OCI-M1 (cell line): Measurements from ENCODE around the gene CD2AP.
"Not testable (repeated sequence)": the region's sequence is repeated elsewhere in the genome, so short reads cannot be mapped to it uniquely, and the experiment has no call there.

Experiments used
- DNase-seq: peaks from one replicate; lab custom pipeline; 2025; lab: John Stamatoyannopoulos, UW

The CD2AP gene

GRCh38 chr6:47566602-47567001, 89.0 kb downstream of the CD2AP start:
- DNase-seq, result not testable (repeated sequence)

GRCh38 chr6:47567586-47567985, 90.0 kb downstream of the CD2AP start:
- no peak for DNase-seq

- DNase-seq, result no peak
Observed at GRCh38 chr6:47571488-47571887, 93.9 kb downstream of the CD2AP start.

- DNase-seq, result no peak
Observed at GRCh38 chr6:47573109-47573508, 95.5 kb downstream of the CD2AP start.

GRCh38 chr6:47574789-47575188, 97.2 kb downstream of the CD2AP start:
- DNase-seq, result no peak

GRCh38 chr6:47579040-47579439, 101.5 kb downstream of the CD2AP start:
- DNase-seq, result no peak

GRCh38 chr6:47581591-47581990, 104.0 kb downstream of the CD2AP start:
- no peak for DNase-seq

- no peak for DNase-seq
Observed at GRCh38 chr6:47587493-47587892, 109.9 kb downstream of the CD2AP start.

GRCh38 chr6:47592131-47592840, 114.7 kb downstream of the CD2AP start:
- no peak for DNase-seq

- DNase-seq, result no peak
Observed at GRCh38 chr6:47593979-47594378, 116.4 kb downstream of the CD2AP start.

- DNase-seq, result no peak
Observed at GRCh38 chr6:47595785-47596184, 118.2 kb downstream of the CD2AP start.

GRCh38 chr6:47598367-47598766, 120.8 kb downstream of the CD2AP start:
- DNase-seq, result no peak

GRCh38 chr6:47599512-47599911, 121.9 kb downstream of the CD2AP start:
- no peak for DNase-seq

- no peak for DNase-seq
Observed at GRCh38 chr6:47603227-47603626, 125.6 kb downstream of the CD2AP start.

- no peak for DNase-seq
Observed at GRCh38 chr6:47603995-47604394, 126.4 kb downstream of the CD2AP start.

GRCh38 chr6:47621838-47622449, 144.4 kb downstream of the CD2AP start:
- no peak for DNase-seq

- no peak for DNase-seq
Observed at GRCh38 chr6:47626782-47627181, 149.2 kb downstream of the CD2AP start.

- no peak for DNase-seq
Observed at GRCh38 chr6:47628448-47629272, 151.1 kb downstream of the CD2AP start.

- no peak for DNase-seq
Observed at GRCh38 chr6:47629954-47630353, 152.4 kb downstream of the CD2AP start.

GRCh38 chr6:47630587-47630986, 153.0 kb downstream of the CD2AP start:
- peak; percentile 29 for DNase-seq

GRCh38 chr6:47631269-47631772, 153.7 kb downstream of the CD2AP start:
- peak; percentile 92 for DNase-seq

- DNase-seq, result peak; percentile 49
Observed at GRCh38 chr6:47631797-47632196, 154.2 kb downstream of the CD2AP start.

- peak; percentile 29 for DNase-seq
Observed at GRCh38 chr6:47633141-47633540, 155.6 kb downstream of the CD2AP start.
